OCI-LY1 (cell line): Measurements from ENCODE around the gene NOL6.

Experiments used
- CTCF ChIP-seq: fragments of 200-600 bp; sonication (generic), shearing (Covaris generic); IDR thresholded peaks from 2 replicates; pipeline ENCODE4 v1.5.1; 2017; ENCODE audit warnings: mild to moderate bottlenecking, antibody characterized with exemption, low read length, moderate library complexity, mixed read lengths
- EZH2 ChIP-seq: fragments of 200-600 bp; sonication (generic), shearing (Covaris generic); IDR thresholded peaks from 2 replicates; pipeline ENCODE4 v1.8.0; 2017; ENCODE audit warnings: borderline replicate concordance, mixed run types, mild to moderate bottlenecking, antibody characterized with exemption, low read length, moderate library complexity, mixed read lengths

GRCh38 chr9:33467526-33467925 is 6.2 kb downstream of the NOL6 start:
- TF ChIP-seq CTCF (no peak), EZH2 (no peak)
